IPS-NIHi11 (cell line): Measurements from ENCODE around the gene GAPT.

ENCODE experiments used
- DNase-seq: peaks from one replicate; pipeline ENCODE4 v3.0.0; 2012; ENCODE audit warnings: mixed read lengths, low spot score

GAPT gene

GRCh38 chr5:58491216-58491892 lies at the start of gene GAPT:
Gene GAPT (plus strand): TSS chr5:58491435. CDS start chr5:58494537, 3,102 bp downstream.
- DNase-seq, result no peak

- no peak for DNase-seq
Observed at GRCh38 chr5:58444805-58445204, 46.4 kb upstream of the GAPT start.

GRCh38 chr5:58446024-58446423 lies 45.2 kb upstream of the GAPT start:
- no peak for DNase-seq

- DNase-seq, result no peak
Observed at GRCh38 chr5:58447226-58447625, 44.0 kb upstream of the GAPT start.

DNA sequence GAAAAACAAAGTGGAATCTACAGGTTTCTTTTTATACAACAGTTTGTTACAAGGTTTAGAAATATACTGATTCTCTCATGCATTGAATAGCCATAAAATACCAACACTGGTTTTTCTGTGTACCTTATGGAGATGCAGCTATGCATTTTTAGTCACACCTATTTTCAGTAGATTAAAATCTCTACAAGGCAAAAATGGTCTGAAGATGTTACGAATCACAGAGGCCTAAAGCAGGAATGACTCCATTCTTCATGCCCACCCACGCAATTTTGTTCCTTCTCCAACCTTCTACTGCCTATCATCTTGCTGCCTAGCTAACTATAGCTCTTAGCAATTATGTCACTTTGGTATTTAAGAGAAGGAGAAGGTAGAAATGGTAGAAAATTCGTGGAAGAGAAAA lies 41.2 kb upstream of the GAPT start:
- DNase-seq, result no peak

DNA sequence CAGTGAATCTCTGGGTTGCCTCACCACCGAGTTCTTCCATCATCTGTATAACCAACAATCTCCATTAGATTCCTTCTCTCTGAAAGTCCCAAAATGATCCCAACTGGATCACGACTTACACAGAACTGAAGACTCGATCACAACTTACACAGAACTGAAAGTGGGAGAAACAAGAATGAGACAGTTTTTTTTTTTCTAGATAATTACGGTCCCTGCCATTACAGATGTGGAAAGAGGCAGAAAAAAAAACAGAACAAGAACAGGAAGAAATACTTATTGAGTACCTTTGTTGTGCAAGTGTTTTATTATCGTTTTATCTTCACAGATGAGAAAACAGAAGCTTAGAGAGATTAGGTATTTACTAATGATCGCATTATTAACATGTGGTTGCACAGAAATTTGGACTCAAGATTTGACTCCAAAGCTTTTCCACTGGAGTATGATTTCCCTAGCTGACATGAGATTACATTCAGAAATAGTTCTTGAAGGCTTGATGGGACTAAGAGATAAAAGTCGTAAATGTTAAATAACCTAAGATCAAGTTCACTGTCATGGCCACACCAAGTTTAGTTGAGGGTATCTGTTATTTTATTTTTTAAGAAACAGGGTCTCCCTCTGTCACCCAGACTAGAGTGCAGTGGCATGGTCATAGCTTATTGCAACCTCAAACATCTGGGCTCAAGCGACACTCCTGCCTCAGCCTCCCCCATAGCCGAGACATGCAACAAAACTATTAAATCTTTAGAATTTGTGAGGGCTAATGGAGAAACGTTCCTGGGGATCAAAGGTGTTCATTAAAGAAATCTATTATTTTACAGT lies 40.2 kb upstream of the GAPT start:
- DNase-seq, result no peak

GRCh38 chr5:58451732-58452565 lies 39.3 kb upstream of the GAPT start:
- DNase-seq, result no peak

DNA sequence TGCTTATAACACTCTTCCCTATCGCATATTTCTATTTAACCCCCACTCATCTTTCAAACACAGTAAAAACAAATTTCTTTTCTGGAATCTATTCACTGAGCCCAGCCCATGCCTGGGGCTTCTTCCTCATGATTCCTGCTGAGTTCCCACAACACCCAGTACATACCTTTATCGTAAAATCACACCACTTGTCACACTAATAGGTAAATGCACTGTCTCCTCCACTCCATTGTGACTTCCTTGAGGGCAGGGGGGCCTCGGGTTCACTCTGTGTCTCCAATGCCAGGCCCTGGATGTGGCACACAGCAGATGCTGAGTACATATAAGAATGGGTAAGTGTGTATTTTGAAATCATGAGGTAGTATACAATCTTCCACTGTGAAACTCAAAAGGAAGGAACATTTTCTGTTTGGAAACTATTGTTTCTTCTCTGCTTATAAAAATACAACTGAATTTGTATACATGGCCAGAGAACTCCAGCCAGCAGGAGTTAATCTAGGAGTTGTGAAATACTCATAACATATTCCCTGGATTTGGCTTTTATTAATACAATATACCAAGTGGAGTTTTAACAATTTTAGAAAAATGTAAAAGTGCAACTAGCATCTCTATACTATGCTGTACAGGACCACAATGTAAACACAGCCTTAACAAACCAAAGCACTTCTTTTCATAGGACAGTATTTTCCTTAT lies 38.5 kb upstream of the GAPT start:
- no peak for DNase-seq

GRCh38 chr5:58453306-58453705 lies 37.9 kb upstream of the GAPT start:
- no peak for DNase-seq

DNA sequence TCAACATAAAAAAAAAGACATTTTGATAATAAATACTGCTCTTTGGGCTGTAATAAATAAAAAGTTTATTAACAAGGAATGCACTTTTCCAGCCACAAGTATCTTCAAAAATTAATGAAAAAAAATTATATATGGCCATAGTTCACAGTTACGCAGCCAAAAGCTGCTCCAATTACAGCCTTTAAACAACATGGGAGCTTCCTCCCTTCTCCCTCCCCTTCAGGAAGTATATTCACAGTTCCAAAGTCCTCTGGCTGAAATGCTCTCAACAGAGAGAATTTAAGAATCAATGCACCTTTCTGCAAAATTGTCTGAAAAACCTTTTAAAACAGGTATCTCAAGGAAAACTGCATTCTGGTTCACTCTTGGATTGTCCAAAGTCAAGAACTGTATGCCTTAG lies 37.2 kb upstream of the GAPT start:
- DNase-seq, result no peak

DNA sequence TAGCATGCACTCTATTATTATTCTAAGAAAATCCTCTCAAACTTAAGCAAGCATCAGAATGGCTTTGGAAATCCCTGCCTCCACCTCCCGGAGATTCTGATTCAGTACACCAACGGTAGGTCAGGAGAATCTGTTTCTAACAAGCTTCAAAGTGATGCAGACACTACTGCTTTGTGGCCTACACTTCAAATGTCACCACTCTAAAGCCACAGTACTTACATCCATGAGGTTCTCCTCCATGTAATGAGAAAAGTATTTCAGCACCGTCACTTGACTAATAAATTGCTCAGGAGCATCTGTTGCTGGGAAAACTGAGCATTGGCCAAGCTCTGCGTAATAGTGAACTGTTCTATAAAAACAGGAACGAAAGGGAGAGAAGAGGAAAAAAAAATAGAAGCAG lies 36.2 kb upstream of the GAPT start:
- DNase-seq, result no peak

DNA sequence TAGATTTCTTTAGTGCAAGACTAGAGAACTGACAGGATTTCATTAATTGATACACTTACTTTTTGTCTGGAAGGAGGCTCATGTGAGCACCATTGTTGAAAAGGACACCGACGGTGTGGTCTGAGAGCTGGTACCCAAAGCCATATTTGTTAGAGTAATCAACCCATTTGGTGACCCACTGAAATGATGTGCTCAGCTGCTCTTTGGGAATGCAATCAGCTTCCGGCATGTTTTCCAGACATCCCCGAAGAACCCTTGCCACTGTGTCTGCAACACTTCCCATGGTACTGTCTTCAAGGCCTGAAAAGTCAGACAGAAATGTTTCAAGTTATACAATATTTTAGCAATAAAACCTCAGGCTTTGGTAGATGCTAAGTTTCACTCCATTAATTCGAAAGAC lies 35.8 kb upstream of the GAPT start:
- DNase-seq, result no peak

DNA sequence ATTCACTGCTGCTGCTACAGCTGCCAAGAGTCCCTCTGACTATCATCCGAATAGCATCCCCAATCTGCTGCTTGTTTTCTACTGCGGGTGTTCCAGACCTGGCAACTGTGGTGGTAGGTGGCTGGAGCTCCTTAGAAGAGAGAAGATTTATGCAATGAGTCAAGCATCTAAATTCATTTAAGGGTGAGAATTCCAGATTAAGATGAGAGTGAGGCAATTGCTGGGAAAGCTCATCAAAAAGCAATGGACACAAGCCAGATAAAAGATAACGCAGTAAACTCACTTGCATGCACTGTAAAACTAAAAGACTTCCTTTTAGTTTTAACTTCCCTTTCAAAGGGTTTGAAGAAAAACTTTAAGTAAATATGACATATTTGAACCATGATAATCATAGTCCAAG lies 35.2 kb upstream of the GAPT start:
- DNase-seq, result no peak

DNA sequence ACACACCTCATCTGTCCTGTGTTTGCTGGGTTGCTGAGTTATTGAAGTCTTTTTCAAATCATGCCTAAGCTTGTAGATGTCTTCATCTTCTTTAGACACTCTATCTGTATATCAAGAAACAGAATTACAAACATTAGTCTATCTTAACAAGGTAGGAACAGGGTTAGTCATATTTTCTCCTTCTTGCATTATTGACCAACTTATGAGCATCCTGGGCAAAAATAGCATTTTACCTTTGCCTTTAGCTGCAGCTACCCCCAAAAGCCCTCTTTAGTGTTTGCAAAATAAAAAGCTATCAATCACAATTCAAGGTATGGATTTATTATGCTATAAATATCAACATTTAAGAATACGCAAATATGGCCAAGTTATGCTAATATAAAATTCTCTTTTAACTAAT lies 34.7 kb upstream of the GAPT start:
- no peak for DNase-seq

GRCh38 chr5:58457050-58457449 lies 34.2 kb upstream of the GAPT start:
- DNase-seq, result no peak

DNA sequence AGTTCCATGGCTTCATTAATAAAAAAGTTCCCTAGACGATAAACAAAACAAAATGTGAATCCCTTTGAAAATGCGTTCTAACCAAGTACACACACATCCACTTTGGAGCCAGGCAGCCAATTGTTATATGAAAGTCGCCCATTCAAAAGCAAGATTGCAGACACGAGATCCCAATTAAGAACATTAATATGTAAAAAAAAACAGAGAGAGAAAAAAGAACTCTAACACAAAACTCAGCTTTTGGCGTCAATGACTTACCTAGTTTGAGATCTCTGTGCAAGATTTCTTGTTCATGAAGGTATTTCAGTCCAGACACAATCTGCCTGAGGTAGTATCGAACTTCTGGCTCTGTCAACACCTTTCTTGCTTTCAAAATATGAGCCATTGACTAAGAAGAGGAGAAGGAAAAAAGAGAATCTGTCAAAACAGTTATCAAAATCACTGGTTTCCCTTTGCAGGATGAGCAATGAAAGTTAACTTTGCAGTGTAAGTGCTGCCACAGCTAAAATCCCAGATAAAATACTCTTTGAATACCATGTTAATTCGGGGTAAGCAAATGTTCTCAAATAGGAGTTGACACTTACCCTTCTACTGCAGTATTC lies 33.0 kb upstream of the GAPT start:
- DNase-seq, result no peak

DNA sequence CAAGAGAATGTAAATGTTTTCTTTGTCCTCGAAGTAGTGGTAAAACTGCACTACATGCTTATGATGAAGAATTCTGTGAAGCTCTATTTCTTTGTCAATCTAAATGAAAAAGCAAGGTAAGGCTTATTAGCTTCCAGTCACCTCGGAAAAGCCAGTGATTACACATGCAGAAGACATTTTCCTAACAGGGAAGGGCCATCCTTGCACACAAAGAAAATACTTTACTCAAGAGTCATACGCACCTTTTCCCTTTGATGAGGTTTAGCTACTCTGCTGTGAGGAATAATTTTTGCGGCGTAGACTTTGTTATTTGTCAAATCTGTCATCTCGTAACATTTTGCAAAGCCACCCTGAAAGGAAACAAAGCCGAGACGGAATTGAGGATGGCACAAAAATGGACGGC lies 32.5 kb upstream of the GAPT start:
- DNase-seq, result no peak

GRCh38 chr5:58459146-58460001 lies 31.9 kb upstream of the GAPT start:
- no peak for DNase-seq

GRCh38 chr5:58460002-58460731 lies 31.1 kb upstream of the GAPT start, which contains the start of gene PLK2:
Gene PLK2 (minus strand): TSS chr5:58460086. CDS start chr5:58459959, 127 bp downstream.
- DNase-seq, result peak; percentile 77

DNA sequence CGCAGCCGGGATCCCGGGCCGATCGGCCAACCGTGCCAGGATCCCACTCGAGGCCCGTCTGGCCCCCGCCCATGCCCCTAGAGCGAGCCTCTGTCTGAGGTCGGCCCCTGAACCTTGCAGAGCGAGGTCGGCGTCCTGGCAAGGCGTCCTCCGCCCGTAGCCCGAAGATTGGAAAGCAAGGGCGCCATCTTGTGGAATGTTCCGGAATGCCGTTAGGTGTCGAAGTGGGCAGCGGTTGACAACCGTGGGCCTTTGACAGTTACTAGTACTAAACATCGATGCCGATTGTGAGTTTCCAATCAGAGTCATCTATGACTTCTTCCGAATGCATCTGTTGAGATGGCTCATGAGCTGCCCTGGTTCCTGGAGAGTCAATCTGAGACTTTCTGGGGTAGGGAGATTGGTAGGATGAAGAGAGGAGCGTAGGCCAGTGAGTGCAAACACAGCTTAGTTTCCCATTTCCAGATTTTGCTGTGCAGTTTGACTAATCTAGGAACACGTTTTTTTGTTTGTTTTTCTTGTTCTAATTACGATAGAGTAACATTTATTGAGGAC lies 30.4 kb upstream of the GAPT start:
- DNase-seq, result peak; percentile 83
